GM12873 (cell line): ENCODE results near the gene AMMECR1L.
"Not testable (repeated sequence)": the region's sequence is repeated elsewhere in the genome, so short reads cannot be mapped to it uniquely, and the experiment has no call there.

Source experiments
- CTCF ChIP-seq: IDR thresholded peaks from 2 replicates; pipeline ENCODE4 v1.5.1; 2012; ENCODE audit warnings: low read depth, mild to moderate bottlenecking, moderate library complexity, low read length, control low read depth; ENCODE audit not compliant: insufficient read depth; ENCODE audit errors: missing control alignments

AMMECR1L gene

GRCh38 chr2:127885780-127886592 lies at the start of gene AMMECR1L:
Gene AMMECR1L (minus strand): TSS chr2:127885956. CDS start chr2:127874234, 11,722 bp downstream.
- TF ChIP-seq CTCF = not testable (repeated sequence)

- TF ChIP-seq CTCF = no peak
These were observed 49.6 kb upstream of the AMMECR1L start for GRCh38 chr2:127935337-127935736.

- no peak for TF ChIP-seq CTCF
These were observed 46.6 kb upstream of the AMMECR1L start for GRCh38 chr2:127932199-127932876.

GRCh38 chr2:127929449-127929848 lies 43.7 kb upstream of the AMMECR1L start:
- TF ChIP-seq CTCF = no peak

- TF ChIP-seq CTCF = no peak
These were observed 41.6 kb upstream of the AMMECR1L start for GRCh38 chr2:127927384-127927783.

- TF ChIP-seq CTCF = no peak
These were observed 32.2 kb upstream of the AMMECR1L start for GRCh38 chr2:127917916-127918315.

- no peak for TF ChIP-seq CTCF
These were observed 28.2 kb upstream of the AMMECR1L start for GRCh38 chr2:127913808-127914457.
